Measurements from ENCODE around the gene DUSP1.

DNA sequence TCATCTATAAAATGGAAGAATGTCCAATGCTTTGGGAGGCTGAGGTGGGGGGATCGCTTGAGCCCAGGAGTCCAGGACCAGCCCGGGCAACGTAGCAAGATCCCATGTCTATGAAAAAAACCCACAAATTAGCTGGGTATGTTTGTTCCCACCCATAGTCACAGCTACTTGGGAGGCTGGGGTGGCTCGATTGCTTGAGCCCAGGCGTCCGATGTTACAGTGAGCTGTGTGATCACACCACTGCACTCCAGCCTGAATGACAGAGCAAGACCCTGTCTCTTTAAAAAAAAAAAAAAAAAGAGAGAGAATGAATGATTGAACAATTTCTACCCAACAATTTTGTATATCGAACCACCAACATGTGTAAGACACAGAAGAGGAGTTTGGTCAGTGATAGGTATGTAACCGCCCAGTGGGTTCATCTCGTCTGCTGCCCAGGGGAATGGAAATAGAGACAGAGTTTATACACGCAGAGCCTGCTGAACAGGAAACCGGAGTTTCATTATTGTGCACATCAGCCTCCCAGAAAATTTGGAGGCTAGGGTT is 36.8 kb upstream of the DUSP1 start:
- no peak for TF ChIP-seq CTCF (conservative IDR thresholded peaks at IDR 0.05; ENCODE audit: low read length)
- no peak for TF ChIP-seq EZH2phosphoT487 (IDR thresholded peaks at IDR 0.05; ENCODE audit: borderline replicate concordance)
